Measurements from ENCODE around the gene ERBIN. TPM values are rescaled to one million over a fixed set of nuclear protein-coding genes. Genes with fewer than 3 reads are reported as not detected.
A peak's percentile ranks its signal among the peaks of the same experiment; 100 is the strongest.

The ERBIN gene
- total and polyA plus RNA-seq, 10 of the 15 experiments (the other 5 are each of a cell fraction or from before 2014, with no cell fraction given) = 9.5 to 91.1 (median 49.4) TPM

- TF ChIP-seq ZBTB11 (CRISPR knock-in tag; IDR thresholded peaks at IDR 0.05) (no peak), E4F1 (IDR thresholded peaks at IDR 0.05; ENCODE audit: borderline replicate concordance, partially characterized antibody) (no peak), LARP7 (IDR thresholded peaks at IDR 0.05) (no peak; the same call in none of the 2 replicates), NFXL1 (IDR thresholded peaks at IDR 0.05; ENCODE audit: borderline replicate concordance) (peak; percentile 92), STAT1 (conservative IDR thresholded peaks at IDR 0.05) (0 out of 2 replicates have a peak, but pooled peaks have one; percentile 16), BMI1 (IDR thresholded peaks at IDR 0.05; ENCODE audit: borderline replicate concordance) (no peak)
Measured at GRCh38 chr5:65925601-65926275, 637 bp upstream of the ERBIN start (continued).

All from GM12878 (cell line).